GM12864 (cell line): ENCODE measurements around the gene CMTM6.

Source experiments
- DNase-seq: peaks from one replicate; pipeline ENCODE4 v3.0.0-alpha.2; 2011; ENCODE audit warnings: low read depth
- H3K4me3 ChIP-seq: 2 replicates; pipeline ENCODE4 v1.5.1; 2011; ENCODE audit warnings: mild to moderate bottlenecking, low read depth, low read length, control low read depth
- CTCF ChIP-seq: IDR thresholded peaks from 2 replicates; pipeline ENCODE4 v1.5.1; 2011; ENCODE audit warnings: low read depth, mild to moderate bottlenecking, moderate library complexity, low read length, control low read depth, inconsistent platforms; ENCODE audit errors: missing control alignments

The CMTM6 gene

GRCh38 chr3:32510075-32510724 is 7.5 kb upstream of the CMTM6 start:
- peak; percentile 76 for TF ChIP-seq CTCF

GRCh38 chr3:32508711-32509110 is 6.1 kb upstream of the CMTM6 start:
- DNase-seq = no peak
- TF ChIP-seq CTCF = no peak
- H3K4me3 ChIP-seq = no peak overlapping the region

More at GRCh38 chr3:32510075-32510724, 7.5 kb upstream of the CMTM6 start:
- H3K4me3 ChIP-seq = no peak overlapping the region
- DNase-seq = peak; percentile 43

GRCh38 chr3:32506466-32506865 is 3.8 kb upstream of the CMTM6 start:
- TF ChIP-seq CTCF = no peak
- no peak overlapping the region for H3K4me3 ChIP-seq
- no peak for DNase-seq

GRCh38 chr3:32502946-32503286 is 264 bp upstream of the CMTM6 start:
- TF ChIP-seq CTCF = no peak
- H3K4me3 ChIP-seq = peak overlapping the region; percentile 76
- no peak for DNase-seq

- no peak for TF ChIP-seq CTCF
- H3K4me3 ChIP-seq = peak overlapping the region; percentile 76
- no peak for DNase-seq
Observed at GRCh38 chr3:32501783-32502117, 902 bp downstream of the CMTM6 start.

GRCh38 chr3:32500880-32501782 is 1.5 kb downstream of the CMTM6 start:
- no peak for DNase-seq
- TF ChIP-seq CTCF = no peak
- H3K4me3 ChIP-seq = peak overlapping the region; percentile 76
